H9 (cell line): Measurements from ENCODE around the gene WDR59. TPM values are rescaled to one million over a fixed set of nuclear protein-coding genes. Genes with fewer than 3 reads are reported as not detected.

Source experiments
- DNase-seq: peaks from one replicate; pipeline ENCODE4 v3.0.0-alpha.2; 2017
- H2AFZ ChIP-seq: one replicate; pipeline ENCODE4 v1.6.1; 2013; ENCODE audit warnings: mild to moderate bottlenecking, low read length, control low read depth, moderate library complexity
- H2AK5ac ChIP-seq: 2 replicates; pipeline ENCODE4 v1.6.1; 2013; ENCODE audit warnings: low read length, control low read depth, mixed read lengths; ENCODE audit not compliant: insufficient read length
- H2BK120ac ChIP-seq: one replicate; pipeline ENCODE4 v1.6.1; 2013; ENCODE audit warnings: low read depth, mild to moderate bottlenecking, low read length, control low read depth, inconsistent platforms; ENCODE audit not compliant: poor library complexity, severe bottlenecking
- H2BK12ac ChIP-seq: 2 replicates; pipeline ENCODE4 v1.6.1; 2013; ENCODE audit warnings: low read length, control low read depth, mixed read lengths, low read depth; ENCODE audit not compliant: insufficient read length
- H2BK15ac ChIP-seq: 2 replicates; pipeline ENCODE4 v1.6.1; 2013; ENCODE audit warnings: low read depth, low read length, control low read depth
- H2BK20ac ChIP-seq: one replicate; pipeline ENCODE4 v1.6.1; 2013; ENCODE audit warnings: low read depth, mild to moderate bottlenecking, low read length, control low read depth, inconsistent platforms; ENCODE audit not compliant: poor library complexity, severe bottlenecking
- H2BK5ac ChIP-seq: 2 replicates; pipeline ENCODE4 v1.6.1; 2013; ENCODE audit warnings: low read length, control low read depth, mixed read lengths; ENCODE audit not compliant: insufficient read length
- H3K14ac ChIP-seq: 2 replicates; pipeline ENCODE4 v1.6.1; 2013; ENCODE audit warnings: low read length, control low read depth; ENCODE audit not compliant: insufficient read depth
- H3K18ac ChIP-seq: 2 replicates; pipeline ENCODE4 v1.6.1; 2013; ENCODE audit warnings: low read depth, mild to moderate bottlenecking, mixed read lengths, low read length, control low read depth; ENCODE audit not compliant: insufficient read length
- H3K23ac ChIP-seq: 2 replicates; pipeline ENCODE4 v1.6.1; 2013; ENCODE audit warnings: low read length, control low read depth, mixed read lengths, low read depth; ENCODE audit not compliant: insufficient read length
- H3K23me2 ChIP-seq: 2 replicates; pipeline ENCODE4 v1.6.1; 2013; ENCODE audit warnings: low read depth, mild to moderate bottlenecking, mixed read lengths, low read length, control low read depth; ENCODE audit not compliant: insufficient read length, poor library complexity, severe bottlenecking
- H3K27ac ChIP-seq: 2 replicates; pipeline ENCODE4 v1.5.1; 2013; ENCODE audit warnings: low read length, control low read depth, mixed read lengths, low read depth; ENCODE audit not compliant: insufficient read length
- H3K27me3 ChIP-seq: 2 replicates; pipeline ENCODE4 v1.6.1; 2013; ENCODE audit warnings: low read length, control low read depth, inconsistent platforms; ENCODE audit not compliant: insufficient read depth
- H3K4ac ChIP-seq: 2 replicates; pipeline ENCODE4 v1.6.1; 2013; ENCODE audit warnings: low read depth, mild to moderate bottlenecking, control low read depth, inconsistent platforms, low read length, moderate library complexity
- H3K4me1 ChIP-seq: 2 replicates; pipeline ENCODE4 v1.6.1; 2013; ENCODE audit warnings: low read length, control low read depth, inconsistent platforms; ENCODE audit not compliant: insufficient read depth
- H3K4me2 ChIP-seq: 2 replicates; pipeline ENCODE4 v1.6.1; 2013; ENCODE audit warnings: low read length, control low read depth, mixed read lengths; ENCODE audit not compliant: insufficient read length, insufficient read depth
- H3K56ac ChIP-seq: 2 replicates; pipeline ENCODE4 v1.6.1; 2013; ENCODE audit warnings: low read depth, mild to moderate bottlenecking, mixed read lengths, low read length, control low read depth; ENCODE audit not compliant: insufficient read length
- H3K79me1 ChIP-seq: 2 replicates; pipeline ENCODE4 v1.6.1; 2013; ENCODE audit warnings: low read depth, mild to moderate bottlenecking, moderate library complexity, low read length, control low read depth, inconsistent platforms; ENCODE audit not compliant: insufficient read depth, poor library complexity, severe bottlenecking
- H3K79me2 ChIP-seq: 2 replicates; pipeline ENCODE4 v1.6.1; 2013; ENCODE audit warnings: low read length, control low read depth, inconsistent platforms; ENCODE audit not compliant: insufficient read depth
- H3K9ac ChIP-seq: 2 replicates; pipeline ENCODE4 v1.6.1; 2013; ENCODE audit warnings: low read length, control low read depth, mixed read lengths; ENCODE audit not compliant: insufficient read length; ENCODE audit errors: extremely low read depth
- H3K9me3 ChIP-seq: one replicate; pipeline ENCODE4 v1.6.1; 2013; ENCODE audit warnings: low read depth, low read length, inconsistent platforms; ENCODE audit not compliant: control insufficient read depth
- H3T11ph ChIP-seq: one replicate; pipeline ENCODE4 v1.6.1; 2013; ENCODE audit warnings: mild to moderate bottlenecking, low read length, control low read depth, inconsistent platforms
- H4K20me1 ChIP-seq: one replicate; pipeline ENCODE4 v1.6.1; 2013; ENCODE audit not compliant: control insufficient read depth, insufficient read length, insufficient read depth
- H4K5ac ChIP-seq: 2 replicates; pipeline ENCODE4 v1.6.1; 2013; ENCODE audit warnings: low read depth, mild to moderate bottlenecking, mixed read lengths, low read length, control low read depth; ENCODE audit not compliant: insufficient read length
- H4K8ac ChIP-seq: replicated peaks from 2 replicates; pipeline ENCODE4 v1.6.1; 2013; ENCODE audit warnings: low read length, control low read depth, mixed read lengths, low read depth; ENCODE audit not compliant: insufficient read length
- H4K91ac ChIP-seq: 2 replicates; pipeline ENCODE4 v1.6.1; 2013; ENCODE audit warnings: low read depth, mild to moderate bottlenecking, moderate library complexity, mixed read lengths, low read length, control low read depth; ENCODE audit not compliant: insufficient read length
- H3K27ac Mint-ChIP-seq, 3 experiments: 2 replicates in 2 of 3; 3 replicates in 1 of 3; pipeline ENCODE4 v1.8.0; 2020 to 2021; ENCODE audit warnings: mixed read lengths in 3 of 3, mild to moderate bottlenecking in 1 of 3, moderate library complexity in 1 of 3
- H3K27me3 Mint-ChIP-seq: 2 replicates; pipeline ENCODE4 v1.8.0; 2021; ENCODE audit warnings: low read depth, mild to moderate bottlenecking, moderate library complexity, mixed read lengths
- H3K36me3 Mint-ChIP-seq, 3 experiments: 2 replicates in 2 of 3; 3 replicates in 1 of 3; pipeline ENCODE4 v1.8.0; 2020 to 2021; ENCODE audit warnings: low read depth in 3 of 3, mixed read lengths in 3 of 3; ENCODE audit not compliant: insufficient read depth in 1 of 3
- H3K4me1 Mint-ChIP-seq, 2 experiments: 2 replicates each; pipeline ENCODE4 v1.8.0; 2020; ENCODE audit warnings: mixed read lengths in 2 of 2
- H3K4me3 Mint-ChIP-seq, 2 experiments: 2 replicates in 1 of 2; 3 replicates in 1 of 2; pipeline ENCODE4 v1.8.0; 2020 to 2021; ENCODE audit warnings: mild to moderate bottlenecking in 2 of 2, mixed read lengths in 2 of 2, moderate library complexity in 1 of 2
- H3K9me3 Mint-ChIP-seq, 2 experiments: 2 replicates in 1 of 2; 3 replicates in 1 of 2; pipeline ENCODE4 v1.8.0; 2020; ENCODE audit warnings: mild to moderate bottlenecking in 2 of 2, mixed read lengths in 2 of 2, moderate library complexity in 1 of 2
- WGBS: extraction: QIAGEN DNeasy Blood & Tissue Kit; methylation state at CpG from one replicate; pipeline ENCODE4 v1.1.7; 2013; ENCODE audit warnings: missing lambda C conversion rate, low lambda C conversion rate, mixed read lengths; ENCODE audit not compliant: insufficient read length; ENCODE audit errors: extremely low coverage; 5-methylcytosine and 5-hydroxymethylcytosine counted together
- total RNA-seq: library from RNA; stranded (reverse); gene quantifications from 2 replicates; pipeline ENCODE4 v1.2.1, GENCODE V29; 2021
- TF ChIP-seq, protein P1 (sequence below): fragments of 200-600 bp; sonication (generic); conservative IDR thresholded peaks from 3 replicates; pipeline ENCODE4 v1.8.0; 2021; ENCODE audit warnings: antibody characterized with exemption, mild to moderate bottlenecking

WDR59 gene
- total RNA-seq, 1 experiment from 2014 or later, result 97.5 TPM

DNA sequence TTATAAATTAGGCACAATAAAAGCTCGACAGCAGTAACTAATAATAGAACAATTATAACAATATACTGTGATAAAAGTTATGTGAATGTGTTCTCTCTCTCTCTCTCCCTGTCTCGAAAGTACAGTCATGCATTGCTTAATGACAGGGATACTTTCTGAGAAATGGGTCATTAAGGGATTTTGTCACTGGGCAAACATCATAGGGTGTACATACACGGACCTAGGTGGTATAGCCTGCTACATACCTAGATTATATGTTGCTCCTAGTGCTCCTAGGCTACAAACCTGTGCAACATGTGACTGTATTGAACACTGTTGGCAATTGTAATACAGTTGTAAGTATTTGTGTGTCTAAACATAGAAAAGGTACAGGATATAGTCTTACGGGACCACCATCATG, 20.8 kb upstream of the WDR59 start:
- peaks cover 2% of the 10 kb centered on the region for H3K23me2 ChIP-seq
- H3K9ac ChIP-seq, result no peak overlapping the region
- H3K27me3 ChIP-seq, result no peaks in the 10 kb centered on the region
- H3K79me2 ChIP-seq, result peaks cover 30% of the 10 kb centered on the region; the same call in 1 of the 2 replicates
- no peak overlapping the region for H2BK5ac ChIP-seq
- TF ChIP-seq, protein P1, sequence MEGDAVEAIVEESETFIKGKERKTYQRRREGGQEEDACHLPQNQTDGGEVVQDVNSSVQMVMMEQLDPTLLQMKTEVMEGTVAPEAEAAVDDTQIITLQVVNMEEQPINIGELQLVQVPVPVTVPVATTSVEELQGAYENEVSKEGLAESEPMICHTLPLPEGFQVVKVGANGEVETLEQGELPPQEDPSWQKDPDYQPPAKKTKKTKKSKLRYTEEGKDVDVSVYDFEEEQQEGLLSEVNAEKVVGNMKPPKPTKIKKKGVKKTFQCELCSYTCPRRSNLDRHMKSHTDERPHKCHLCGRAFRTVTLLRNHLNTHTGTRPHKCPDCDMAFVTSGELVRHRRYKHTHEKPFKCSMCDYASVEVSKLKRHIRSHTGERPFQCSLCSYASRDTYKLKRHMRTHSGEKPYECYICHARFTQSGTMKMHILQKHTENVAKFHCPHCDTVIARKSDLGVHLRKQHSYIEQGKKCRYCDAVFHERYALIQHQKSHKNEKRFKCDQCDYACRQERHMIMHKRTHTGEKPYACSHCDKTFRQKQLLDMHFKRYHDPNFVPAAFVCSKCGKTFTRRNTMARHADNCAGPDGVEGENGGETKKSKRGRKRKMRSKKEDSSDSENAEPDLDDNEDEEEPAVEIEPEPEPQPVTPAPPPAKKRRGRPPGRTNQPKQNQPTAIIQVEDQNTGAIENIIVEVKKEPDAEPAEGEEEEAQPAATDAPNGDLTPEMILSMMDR, result no peak
- H3K4me3 Mint-ChIP-seq, result no peak overlapping the region
- H3K4me2 ChIP-seq, result no peak overlapping the region
- no peaks in the 10 kb centered on the region for H4K20me1 ChIP-seq
- no peak overlapping the region for H3K4ac ChIP-seq
- H2AK5ac ChIP-seq, result no peak overlapping the region
- H3T11ph ChIP-seq, result no peak overlapping the region
- no peak overlapping the region for H4K5ac ChIP-seq
- no peak overlapping the region for H2BK20ac ChIP-seq
- H3K4me1 Mint-ChIP-seq, result peaks cover 33 to 36% of the 10 kb centered on the region in 2 experiments
- H3K18ac ChIP-seq, result no peak overlapping the region
- H2AFZ ChIP-seq, result no peak overlapping the region
- H3K27me3 Mint-ChIP-seq, result peaks cover 1% of the 10 kb centered on the region; the same call in 1 of the 2 replicates
- H3K23ac ChIP-seq, result no peak overlapping the region
- H3K27ac ChIP-seq, result no peak overlapping the region
- H3K9me3 ChIP-seq, result no peaks in the 10 kb centered on the region
- no peak overlapping the region for H4K8ac ChIP-seq
- no peak overlapping the region for H3K27ac Mint-ChIP-seq
- no peak overlapping the region for H3K14ac ChIP-seq
- H3K56ac ChIP-seq, result no peak overlapping the region
- no peak for DNase-seq
- no CpG with 5 or more reads among the region's 4 CpGs for WGBS
- H3K4me1 ChIP-seq, result no peaks in the 10 kb centered on the region
- H4K91ac ChIP-seq, result no peak overlapping the region
- peaks cover 0 to 2% of the 10 kb centered on the region in 2 experiments; a peak in 1 of 5 replicates for H3K9me3 Mint-ChIP-seq
- H3K79me1 ChIP-seq, result peaks cover 6% of the 10 kb centered on the region
- H2BK15ac ChIP-seq, result no peak overlapping the region
- H3K36me3 Mint-ChIP-seq, result peaks cover 5 to 29% (median 13%) of the 10 kb centered on the region in 3 experiments; a peak in 5 of 7 replicates
- no peak overlapping the region for H2BK12ac ChIP-seq
- no peak overlapping the region for H2BK120ac ChIP-seq
